T47D (cell line): ENCODE results near the gene SBSN.

ENCODE experiments used
- DNase-seq, 2 experiments: peaks; one replicate each; pipeline versions ENCODE4 v3.0.0 to v3.0.0-alpha.2; 2011 to 2012; ENCODE audit warnings: low read depth in 1 of 2, low spot score in 1 of 2
- JUND ChIP-seq: IDR thresholded peaks from 2 replicates; pipeline ENCODE4 v1.6.1; 2012; ENCODE audit warnings: low read depth
- in situ Hi-C: cut with HindIII; loops from 2 replicates; pipeline ENCODE4 v1.10.0; 2016; ENCODE audit warnings: low sequenced_read_pairs, low pct_unique_long_range_greater_than_20kb

Gene SBSN

DNA sequence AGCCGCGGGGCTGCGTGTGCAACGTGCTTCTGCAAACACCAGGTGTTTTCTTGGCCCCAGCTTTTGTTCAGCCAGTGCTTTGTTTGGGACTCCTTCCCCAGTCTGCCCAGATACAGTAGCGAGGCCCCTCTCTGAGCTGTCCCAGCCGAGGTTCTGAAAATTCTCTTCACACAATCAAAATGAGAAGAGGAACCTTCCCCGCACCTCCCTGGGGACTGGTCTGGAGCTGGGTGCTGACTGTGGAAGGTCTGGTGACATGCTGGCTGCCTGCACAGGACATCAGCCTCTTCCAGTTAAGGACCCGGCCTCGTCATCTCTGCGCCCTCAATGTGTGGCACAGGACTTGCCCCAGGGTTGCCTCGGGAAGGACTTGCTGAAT, 31.2 kb upstream of the SBSN start:
- DNase-seq = no peak
- in situ Hi-C loops = no loop called here
- TF ChIP-seq JUND = no peak

DNA sequence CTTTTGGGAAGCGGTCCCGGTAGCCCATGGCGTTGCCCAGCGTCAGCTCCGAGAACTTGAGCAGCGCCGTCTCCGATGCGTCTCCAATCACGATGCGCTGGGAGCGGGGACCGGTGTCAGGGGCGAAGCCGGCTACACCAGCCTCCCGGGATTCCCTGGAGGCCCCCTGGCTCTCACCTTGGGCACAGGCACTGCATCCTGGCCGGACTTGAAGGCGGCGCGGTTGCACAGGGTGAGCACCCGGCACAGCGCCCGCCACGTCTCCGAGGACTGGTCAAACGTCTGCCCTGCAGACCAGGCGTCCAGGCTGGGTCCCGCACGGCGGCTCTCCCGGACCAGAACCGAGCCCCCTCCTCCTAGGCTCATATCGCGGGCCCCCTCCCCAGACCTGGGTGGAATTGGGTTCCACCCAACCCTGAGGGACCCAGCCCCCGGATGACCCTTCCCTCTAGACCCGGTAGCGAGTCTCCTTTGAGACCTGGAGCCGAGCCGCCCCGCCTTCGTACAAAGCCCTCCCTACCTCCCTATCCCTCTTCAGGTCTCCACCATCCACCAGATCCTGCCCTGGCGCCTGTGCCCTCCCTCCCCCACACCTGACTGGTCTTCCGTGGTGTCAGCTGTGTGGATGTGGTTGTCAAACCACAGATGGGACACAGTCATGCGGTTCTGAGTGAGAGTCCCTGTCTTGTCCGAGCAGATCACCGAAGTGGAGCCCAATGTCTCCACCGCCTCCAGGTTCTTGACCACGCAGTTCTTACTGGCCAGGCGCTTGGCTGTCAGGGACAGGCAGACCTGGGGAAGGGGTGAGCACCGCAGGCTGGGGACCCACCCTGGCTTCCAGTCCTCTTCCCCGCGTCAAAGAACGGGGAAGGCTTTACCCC, 30.5 kb upstream of the SBSN start:
- in situ Hi-C loops = no loop called here
- no peak for DNase-seq
- TF ChIP-seq JUND = no peak

DNA sequence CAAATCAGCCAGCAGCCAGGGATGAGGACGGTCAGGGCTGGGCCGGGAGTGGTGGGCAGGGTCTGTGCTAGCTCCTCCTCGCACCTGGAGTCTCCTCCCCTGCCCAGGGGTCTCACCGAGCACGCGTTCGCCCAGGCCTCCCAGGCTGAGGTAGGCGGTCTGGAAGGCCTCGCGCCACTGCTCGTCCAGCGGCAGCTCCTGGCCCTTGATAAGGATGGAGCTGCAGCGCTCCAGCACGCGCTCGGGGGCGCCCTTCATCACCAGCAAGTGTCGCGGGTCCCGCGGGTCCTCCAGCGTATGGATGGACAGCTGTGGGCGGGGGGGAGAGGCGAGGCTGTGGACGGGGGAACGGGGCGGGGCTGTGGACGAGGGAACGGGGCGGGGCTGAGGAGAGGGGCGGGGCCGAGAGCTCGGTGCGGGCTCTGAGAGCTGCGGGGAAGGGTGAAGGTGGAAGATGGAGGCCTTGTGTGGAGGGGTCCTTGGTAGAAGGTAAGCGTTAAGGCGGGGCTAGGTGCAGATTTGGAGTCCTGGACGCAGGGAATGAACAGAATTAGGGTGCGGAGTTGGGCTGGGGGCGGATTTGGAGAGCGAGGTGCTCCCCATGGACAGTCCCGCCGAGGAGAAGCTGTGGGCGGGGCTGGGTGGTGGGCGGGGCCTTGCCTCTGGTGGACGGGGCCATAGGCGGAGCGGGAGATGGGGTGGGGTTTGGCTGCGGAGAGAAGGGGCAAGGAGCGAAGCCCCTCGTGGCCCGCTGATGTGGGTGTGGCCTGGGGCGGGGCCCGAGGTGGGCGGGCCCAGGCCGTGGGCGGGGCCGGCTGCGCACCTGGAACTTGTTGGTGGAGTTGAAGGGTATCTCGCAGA, 29.7 kb upstream of the SBSN start:
- in situ Hi-C loops = no loop called here
- peak in 1 of 2 experiments; percentile 59 for DNase-seq
- TF ChIP-seq JUND = no peak

DNA sequence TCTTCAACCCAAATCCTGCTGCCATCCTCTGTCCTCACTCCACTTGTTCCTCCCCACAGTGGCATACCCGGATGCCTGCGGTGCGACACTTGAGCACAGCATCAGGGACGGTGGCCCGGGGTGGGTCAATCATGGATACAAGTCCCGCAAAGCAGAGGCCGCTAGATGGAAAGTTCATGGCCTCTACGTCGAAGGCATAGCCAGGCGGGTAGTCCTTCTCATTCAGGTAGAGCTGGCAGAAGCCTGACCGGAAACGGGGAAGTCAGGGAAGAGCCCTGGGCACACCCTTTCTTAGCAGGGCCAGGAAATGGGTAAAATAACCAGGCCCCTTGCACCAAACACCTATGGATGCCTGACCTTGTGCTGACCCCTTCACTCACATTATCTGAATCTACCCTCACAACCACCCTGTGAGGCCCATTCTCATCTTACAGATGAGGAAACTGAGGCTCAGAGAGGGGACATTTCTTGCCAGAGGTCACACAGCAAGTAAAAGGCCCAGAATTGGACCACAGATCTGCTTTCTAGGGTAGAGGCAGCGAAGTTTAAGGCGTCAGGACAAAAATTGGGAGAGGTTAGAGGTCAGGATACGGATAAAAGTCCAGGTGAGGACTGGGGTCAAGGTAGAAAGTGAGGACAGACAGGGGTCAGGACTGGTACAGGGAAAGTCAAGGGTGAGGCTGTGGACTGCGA, 28.9 kb upstream of the SBSN start:
- in situ Hi-C loops = no loop called here
- no peak for TF ChIP-seq JUND

DNA sequence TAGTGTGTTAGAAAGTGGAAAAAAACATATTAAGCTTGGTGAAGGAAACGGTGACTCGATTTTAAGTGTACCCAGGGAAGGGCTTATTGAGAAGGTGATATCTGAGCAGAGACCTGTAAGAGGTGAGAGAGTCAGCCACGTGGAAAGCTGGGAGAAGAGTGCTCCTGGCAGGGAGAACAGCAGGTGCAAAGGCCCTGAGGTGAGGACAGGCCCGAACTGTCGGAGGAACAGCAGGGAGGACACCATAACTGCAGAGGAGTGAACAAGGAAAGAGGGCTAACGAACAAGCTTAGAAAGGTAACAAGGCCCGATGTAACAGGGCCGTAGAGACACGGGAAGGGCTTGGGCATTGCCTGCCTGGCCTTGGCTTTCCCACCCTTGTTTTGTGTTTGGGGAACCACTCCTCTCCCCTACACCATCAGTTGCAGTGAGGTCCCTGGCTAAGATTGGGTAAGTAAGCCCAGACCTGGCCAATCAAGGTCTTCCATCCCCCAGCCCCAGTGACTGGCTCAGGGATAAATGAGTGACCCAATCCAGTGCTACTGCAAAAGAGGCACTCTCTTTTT, 28.0 kb upstream of the SBSN start:
- DNase-seq = no peak
- no peak for TF ChIP-seq JUND
- in situ Hi-C loops = no loop called here

More for the DNA sequence above, 28.9 kb upstream of the SBSN start:
- DNase-seq = no peak

DNA sequence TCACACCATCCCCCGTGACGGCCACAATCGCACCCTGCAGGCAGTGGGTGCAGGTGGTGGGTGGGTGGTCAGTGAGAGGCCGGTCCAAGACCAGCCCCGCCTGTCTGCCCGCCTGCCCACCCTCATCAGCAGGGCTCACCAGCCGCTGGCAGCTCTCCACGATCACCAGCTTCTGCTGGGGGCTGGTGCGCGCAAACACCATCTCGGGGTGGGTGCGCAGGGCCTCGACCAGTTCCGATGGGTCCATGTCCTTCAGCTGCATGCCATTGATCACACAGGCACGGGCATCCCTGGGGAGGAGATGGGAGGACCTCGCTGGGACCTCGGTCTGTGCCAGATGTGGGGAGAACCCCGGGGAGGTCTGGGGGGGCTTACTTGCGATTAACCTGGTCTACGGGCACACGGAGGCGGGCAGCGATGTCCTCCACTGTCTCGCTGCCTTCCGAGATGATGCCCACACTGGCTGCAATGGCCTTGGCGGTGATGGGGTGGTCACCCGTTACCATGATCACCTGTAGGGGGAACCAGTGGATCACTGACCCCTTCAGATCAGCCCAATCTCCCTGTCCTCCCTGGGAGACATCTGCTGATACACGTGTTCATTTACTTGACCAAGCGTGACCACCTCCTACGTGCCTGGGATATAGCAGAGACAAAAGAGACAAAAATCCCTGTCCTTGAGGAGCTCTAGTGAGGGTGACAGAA, 27.3 kb upstream of the SBSN start:
- in situ Hi-C loops = no loop called here
- no peak for TF ChIP-seq JUND
- DNase-seq = no peak

GRCh38 chr19:35554076-35554475, 26.0 kb upstream of the SBSN start:
- no peak for TF ChIP-seq JUND
- in situ Hi-C loops = no loop called here
- no peak for DNase-seq

GRCh38 chr19:35553385-35554000, 25.4 kb upstream of the SBSN start:
- no peak for TF ChIP-seq JUND
- in situ Hi-C loops = no loop called here

DNA sequence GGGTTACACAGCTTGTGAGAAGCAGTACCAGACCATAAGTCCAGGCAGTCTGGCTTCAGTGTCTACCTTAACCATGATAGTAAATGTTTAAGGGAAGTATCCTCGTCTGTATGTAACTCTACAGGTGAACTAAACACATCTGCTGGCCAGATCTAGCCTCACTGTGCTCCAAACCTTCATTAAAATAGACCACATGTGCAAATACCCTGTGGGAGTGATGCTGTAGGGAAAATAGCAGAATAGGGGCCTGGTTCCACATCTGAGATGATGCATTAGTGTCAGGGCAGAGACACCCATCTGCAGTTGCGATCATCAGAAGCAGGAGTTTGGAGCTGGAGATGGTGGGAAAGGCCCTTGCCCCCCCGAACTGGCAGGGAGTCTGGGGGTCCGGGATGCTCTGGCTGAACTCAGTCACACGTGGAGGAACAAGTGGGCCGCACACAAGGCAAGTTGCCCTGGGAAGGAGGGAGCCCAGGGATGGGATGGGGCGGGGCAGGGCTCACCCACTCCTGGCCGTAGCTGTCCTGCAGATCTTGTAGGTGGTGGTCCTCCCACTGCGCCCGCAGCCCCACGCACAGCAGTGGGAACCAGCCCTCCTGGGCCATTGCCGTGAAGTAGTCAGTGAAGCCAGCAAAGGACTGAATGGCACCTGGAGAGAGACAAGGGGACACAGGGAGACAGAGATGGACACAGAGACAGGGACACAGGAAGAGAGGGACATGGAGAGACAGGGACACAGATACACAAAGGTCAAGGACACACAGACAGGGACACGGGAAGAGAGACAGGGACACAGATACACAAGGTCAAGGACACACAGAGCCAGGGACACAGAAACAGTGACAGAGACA, 24.6 kb upstream of the SBSN start:
- TF ChIP-seq JUND = no peak
- in situ Hi-C loops = no loop called here
- no peak for DNase-seq

More at GRCh38 chr19:35553385-35554000, 25.4 kb upstream of the SBSN start:
- DNase-seq = no peak

DNA sequence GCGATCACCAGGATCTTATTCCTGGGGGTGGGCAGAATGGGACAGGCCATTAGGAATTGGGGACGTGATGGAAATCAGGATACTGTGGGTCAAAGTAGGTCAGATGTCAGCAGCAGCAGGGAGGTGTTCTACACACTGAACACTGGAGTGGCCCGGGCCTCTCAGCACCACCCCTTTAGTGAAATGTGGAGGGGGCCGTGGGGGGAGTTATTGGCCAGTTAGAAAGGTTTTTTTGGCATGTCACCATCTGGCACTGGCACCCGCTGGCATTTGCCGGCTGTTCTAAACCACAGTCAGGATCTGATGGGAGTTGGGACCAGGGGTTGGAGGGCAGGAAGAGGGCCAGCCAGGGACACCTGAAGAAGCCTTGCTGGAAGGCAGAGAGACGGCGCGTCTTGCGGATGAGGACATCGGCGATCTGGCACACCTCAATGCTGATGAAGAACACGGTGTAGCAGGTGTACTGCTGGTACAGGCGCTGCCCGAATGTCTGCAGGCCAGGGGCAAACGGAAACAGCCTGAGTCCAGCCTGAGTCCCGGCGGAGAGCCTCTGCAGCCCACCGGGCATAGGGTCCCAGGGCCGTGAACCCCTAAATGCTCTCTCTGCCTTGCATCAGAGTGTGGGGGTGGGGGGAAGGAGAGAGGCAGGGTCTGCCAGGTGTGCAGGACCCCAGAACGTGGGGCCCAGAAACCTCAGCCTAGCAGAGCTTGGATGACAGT, 23.1 kb upstream of the SBSN start:
- no peak for TF ChIP-seq JUND
- no peak for DNase-seq
- in situ Hi-C loops = no loop called here
